Right ventricle myocardium inferior (tissue), 1 donor: ENCODE results near the gene TUBGCP2. TPM values are rescaled to one million over a fixed set of nuclear protein-coding genes. Genes with fewer than 3 reads are reported as not detected.
A peak's percentile ranks its signal among the peaks of the same experiment; 100 is the strongest.

Experiments
- ATAC-seq: fragments of 200-7000 bp; cut with Tn5 transposase; one replicate; pipeline ENCODE4 v1.9.1; 2020; ENCODE audit warnings: mild to moderate bottlenecking, moderate library complexity
- DNase-seq: peaks from one replicate; pipeline ENCODE4 v3.0.0; 2021; ENCODE audit errors: missing footprints
- intact Hi-C: fragments of 100-400 bp; cut with DNase I; formaldehyde crosslinking; loops from one replicate; pipeline ENCODE4 v1.11.0; 2022
- long read RNA-seq: library from polyadenylated mRNA; unstranded; transcript quantifications from one replicate; pipeline ENCODE4 v2.0.0, GENCODE V29; 2021
- total RNA-seq: library from RNA; stranded (reverse); fragmentation: NEBNext Ultra II Directional; extraction: Animal tissue kit (Norgen Biotek cat#: 25700); gene quantifications from one replicate; pipeline ENCODE4 v1.2.1, GENCODE V29; 2021
- donor health status: DM: no; HTN: yes; CAD: no; lungs with severe emphysema.

Gene TUBGCP2
- total RNA-seq: 44.7 TPM
- long read RNA-seq, full-length matches to known transcripts: 44 of 52 reads
- long read RNA-seq, partial matches to known transcripts: 3 of 52 reads
- long read RNA-seq, other reads (novel, unspliced or antisense): 5 of 52 reads

- ATAC-seq (peak; percentile 88), DNase-seq (peak; percentile 95)
- intact Hi-C loops: loop anchor here (5.0 kb wide), 1 partner anchor 46 kb away; no protein-coding TSS in a partner anchor
These were observed at the start of gene TUBGCP2, which contains the start of gene ZNF511 for GRCh38 chr10:133308421-133309099. TUBGCP2 (minus strand) TSS chr10:133308872; CDS start chr10:133302941, 5,931 bp downstream. ZNF511 (plus strand) TSS chr10:133308914; CDS start chr10:133308944, 30 bp downstream.

- ATAC-seq: peak; percentile 79
- DNase-seq: no peak
- intact Hi-C loops: no loop called here
These were observed 48.9 kb upstream of the TUBGCP2 start, which contains the start of gene FUOM for GRCh38 chr10:133357285-133358161. FUOM (minus strand) TSS chr10:133358019; CDS start chr10:133358007, 12 bp downstream.

GRCh38 chr10:133356549-133357284 is 48.0 kb upstream of the TUBGCP2 start:
- DNase-seq: peak; percentile 37
- no peak for ATAC-seq
- intact Hi-C loops: no loop called here

- no peak for ATAC-seq
- DNase-seq: peak; percentile 49
- intact Hi-C loops: no loop called here
These were observed 47.3 kb upstream of the TUBGCP2 start for GRCh38 chr10:133355991-133356390.

- no peak for ATAC-seq
- DNase-seq: peak; percentile 40
- intact Hi-C loops: no loop called here
These were observed 46.6 kb upstream of the TUBGCP2 start for GRCh38 chr10:133355266-133355665.

GRCh38 chr10:133354672-133355240 is 46.1 kb upstream of the TUBGCP2 start:
- ATAC-seq (no peak), DNase-seq (peak; percentile 37)
- intact Hi-C loops: no loop called here

- no peak for ATAC-seq
- intact Hi-C loops: no loop called here
These were observed 45.4 kb upstream of the TUBGCP2 start for GRCh38 chr10:133353988-133354605.

GRCh38 chr10:133353202-133353959 is 44.7 kb upstream of the TUBGCP2 start:
- DNase-seq: peak; percentile 50
- intact Hi-C loops: no loop called here
- ATAC-seq: no peak

More at GRCh38 chr10:133353988-133354605, 45.4 kb upstream of the TUBGCP2 start:
- DNase-seq: peak; percentile 57

GRCh38 chr10:133351408-133352318 is 43.0 kb upstream of the TUBGCP2 start:
- DNase-seq: peak; percentile 70
- intact Hi-C loops: no loop called here

GRCh38 chr10:133350950-133351329 is 42.3 kb upstream of the TUBGCP2 start:
- DNase-seq (peak; percentile 68), ATAC-seq (no peak)
- intact Hi-C loops: no loop called here

More at GRCh38 chr10:133351408-133352318, 43.0 kb upstream of the TUBGCP2 start:
- no peak for ATAC-seq

GRCh38 chr10:133350283-133350949 is 41.7 kb upstream of the TUBGCP2 start:
- peak; percentile 45 for DNase-seq
- no peak for ATAC-seq

GRCh38 chr10:133349577-133350011 is 40.9 kb upstream of the TUBGCP2 start:
- DNase-seq (peak; percentile 33), ATAC-seq (no peak)
- intact Hi-C loops: no loop called here

More at GRCh38 chr10:133350283-133350949, 41.7 kb upstream of the TUBGCP2 start:
- intact Hi-C loops: no loop called here

GRCh38 chr10:133349160-133349568 is 40.5 kb upstream of the TUBGCP2 start:
- intact Hi-C loops: no loop called here
- DNase-seq: peak; percentile 45
- ATAC-seq: no peak

GRCh38 chr10:133347710-133348517 is 39.2 kb upstream of the TUBGCP2 start:
- ATAC-seq (no peak), DNase-seq (no peak)
- intact Hi-C loops: no loop called here

- DNase-seq (no peak), ATAC-seq (no peak)
- intact Hi-C loops: no loop called here
These were observed 37.7 kb upstream of the TUBGCP2 start for GRCh38 chr10:133346413-133346812.
